Hepatocyte (in vitro differentiated cells): ENCODE measurements around the gene AGBL1. TPM values are rescaled to one million over a fixed set of nuclear protein-coding genes. Genes with fewer than 3 reads are reported as not detected.

ENCODE experiments used
- DNase-seq: peaks from one replicate; pipeline ENCODE4 v3.0.0-alpha.2; 2016; ENCODE audit warnings: low spot score
- H2AFZ ChIP-seq: fragments of 200-600 bp; sonication (generic); 2 replicates; pipeline ENCODE4 v1.6.0; 2016; ENCODE audit warnings: antibody characterized with exemption, mild to moderate bottlenecking
- H3K27ac ChIP-seq: fragments of 200-600 bp; sonication (generic); 2 replicates; pipeline ENCODE4 v1.5.1; 2016; ENCODE audit warnings: mild to moderate bottlenecking
- H3K27me3 ChIP-seq: fragments of 200-600 bp; sonication (generic); 2 replicates; pipeline ENCODE4 v1.6.1; 2016
- H3K36me3 ChIP-seq: fragments of 200-600 bp; sonication (generic); replicated peaks from 2 replicates; pipeline ENCODE4 v1.5.1; 2016; ENCODE audit warnings: low read depth; ENCODE audit not compliant: insufficient read depth
- H3K4me1 ChIP-seq: fragments of 200-600 bp; sonication (generic); 2 replicates; pipeline ENCODE4 v1.5.1; 2016; ENCODE audit warnings: mild to moderate bottlenecking, moderate library complexity; ENCODE audit not compliant: insufficient read depth
- H3K4me2 ChIP-seq: fragments of 200-600 bp; sonication (generic); 2 replicates; pipeline ENCODE4 v1.6.0; 2016
- H3K4me3 ChIP-seq: fragments of 200-600 bp; sonication (generic); 2 replicates; pipeline ENCODE4 v1.5.1; 2016; ENCODE audit warnings: mild to moderate bottlenecking
- H3K79me2 ChIP-seq: fragments of 200-600 bp; sonication (generic); 2 replicates; pipeline ENCODE4 v1.6.0; 2017; ENCODE audit warnings: mild to moderate bottlenecking
- H3K9me2 ChIP-seq: fragments of 200-600 bp; sonication (generic); replicated peaks from 2 replicates; pipeline ENCODE4 v1.6.0; 2017; ENCODE audit warnings: mild to moderate bottlenecking; ENCODE audit not compliant: insufficient read depth
- H3K9me3 ChIP-seq: fragments of 200-600 bp; sonication (generic); 2 replicates; pipeline ENCODE4 v1.5.1; 2016; ENCODE audit warnings: low read depth, mild to moderate bottlenecking
- H4K20me1 ChIP-seq: fragments of 200-600 bp; sonication (generic); 2 replicates; pipeline ENCODE4 v1.6.0; 2016; ENCODE audit warnings: mild to moderate bottlenecking; ENCODE audit not compliant: insufficient read depth, poor library complexity, severe bottlenecking
- EZH2 ChIP-seq: fragments of 200-600 bp; sonication (generic); IDR thresholded peaks from 2 replicates; pipeline ENCODE4 v1.6.1; 2016; ENCODE audit warnings: antibody characterized with exemption, mild to moderate bottlenecking, borderline replicate concordance
- EZH2phosphoT487 ChIP-seq: fragments of 200-600 bp; sonication (generic); IDR thresholded peaks from one replicate; pipeline ENCODE4 v1.6.1; 2018; ENCODE audit warnings: antibody characterized with exemption, mild to moderate bottlenecking, low read depth, moderate library complexity; ENCODE audit not compliant: unreplicated experiment, severe bottlenecking
- WGBS: methylation state at CpG from one replicate; pipeline ENCODE4 v1.1.6; 2016; ENCODE audit warnings: low lambda C conversion rate; ENCODE audit errors: missing lambda C conversion rate; 5-methylcytosine and 5-hydroxymethylcytosine counted together
- polyA plus RNA-seq: library from polyadenylated mRNA; unstranded; fragments of >200 nt; fragmentation: Nextera tagmentation; extraction: Ambion mirVana; gene quantifications from 2 replicates; pipeline ENCODE4 v1.2.1, GENCODE V29; 2016
- total RNA-seq: library from RNA; depleted of rRNA; stranded (reverse); fragments of >200 nt; gene quantifications from 2 replicates; pipeline ENCODE4 v1.2.3, GENCODE V29; 2014
- TF ChIP-seq, protein P1 (sequence below): fragments of 200-600 bp; sonication (generic); IDR thresholded peaks from 2 replicates; pipeline ENCODE4 v1.5.1; 2016; ENCODE audit warnings: antibody characterized with exemption, mild to moderate bottlenecking; ENCODE audit not compliant: poor library complexity

Gene AGBL1
- total and polyA plus RNA-seq, 2 experiments from 2014 or later: not detected

DNA sequence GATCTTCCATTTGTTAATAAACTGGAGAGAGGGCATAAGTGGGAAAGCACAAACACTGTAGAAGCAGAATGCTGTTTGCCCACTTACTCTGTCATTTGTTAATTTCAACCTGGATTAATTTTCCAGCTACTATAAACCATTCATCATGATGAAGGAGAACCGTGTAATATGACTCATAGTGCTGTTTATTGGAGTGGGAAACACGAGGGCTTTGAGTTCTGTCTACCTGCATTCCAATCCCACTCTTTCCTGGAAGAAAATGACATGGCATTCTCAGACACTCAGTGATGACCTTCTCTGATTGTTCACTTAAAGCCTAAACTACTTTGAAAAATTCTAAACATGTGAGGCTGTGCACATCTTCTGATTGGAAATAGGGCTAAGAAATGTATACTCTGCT lies 826.7 kb downstream of the AGBL1 start:
- 18% methylated on average over 2 of the region's 2 CpGs for WGBS
- Histone ChIP-seq H4K20me1 (no peaks in the 10 kb centered on the region), H3K4me2 (no peak overlapping the region), H3K79me2 (no peaks in the 10 kb centered on the region), H2AFZ (no peak overlapping the region), H3K9me3 (no peaks in the 10 kb centered on the region), H3K27ac (no peak overlapping the region), H3K36me3 (no peaks in the 10 kb centered on the region), H3K27me3 (no peaks in the 10 kb centered on the region), H3K9me2 (no peaks in the 10 kb centered on the region), H3K4me3 (no peak overlapping the region), H3K4me1 (no peaks in the 10 kb centered on the region)
- DNase-seq: no peak
- TF ChIP-seq EZH2 (no peak), EZH2phosphoT487 (no peak)
- TF ChIP-seq, protein P1, sequence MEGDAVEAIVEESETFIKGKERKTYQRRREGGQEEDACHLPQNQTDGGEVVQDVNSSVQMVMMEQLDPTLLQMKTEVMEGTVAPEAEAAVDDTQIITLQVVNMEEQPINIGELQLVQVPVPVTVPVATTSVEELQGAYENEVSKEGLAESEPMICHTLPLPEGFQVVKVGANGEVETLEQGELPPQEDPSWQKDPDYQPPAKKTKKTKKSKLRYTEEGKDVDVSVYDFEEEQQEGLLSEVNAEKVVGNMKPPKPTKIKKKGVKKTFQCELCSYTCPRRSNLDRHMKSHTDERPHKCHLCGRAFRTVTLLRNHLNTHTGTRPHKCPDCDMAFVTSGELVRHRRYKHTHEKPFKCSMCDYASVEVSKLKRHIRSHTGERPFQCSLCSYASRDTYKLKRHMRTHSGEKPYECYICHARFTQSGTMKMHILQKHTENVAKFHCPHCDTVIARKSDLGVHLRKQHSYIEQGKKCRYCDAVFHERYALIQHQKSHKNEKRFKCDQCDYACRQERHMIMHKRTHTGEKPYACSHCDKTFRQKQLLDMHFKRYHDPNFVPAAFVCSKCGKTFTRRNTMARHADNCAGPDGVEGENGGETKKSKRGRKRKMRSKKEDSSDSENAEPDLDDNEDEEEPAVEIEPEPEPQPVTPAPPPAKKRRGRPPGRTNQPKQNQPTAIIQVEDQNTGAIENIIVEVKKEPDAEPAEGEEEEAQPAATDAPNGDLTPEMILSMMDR: no peak

DNA sequence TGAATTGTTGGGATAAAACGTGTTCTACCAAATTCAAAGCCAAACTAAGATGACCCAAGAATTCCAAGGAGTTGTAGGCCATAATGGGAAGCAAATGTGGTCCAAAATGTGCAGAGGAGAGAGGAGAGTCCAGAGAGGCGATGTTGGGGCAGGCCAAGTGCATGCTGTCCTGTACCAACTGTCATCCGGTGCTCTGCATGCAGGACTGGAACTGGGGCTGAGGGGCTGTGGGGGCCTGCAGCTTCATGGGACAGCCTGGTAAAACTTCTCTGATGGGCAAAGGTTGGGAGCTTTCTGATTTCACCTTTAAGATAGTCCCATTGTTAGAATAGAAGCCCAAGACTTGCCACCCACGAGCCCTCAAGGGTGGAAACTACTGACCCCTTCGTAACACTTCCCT lies 831.4 kb downstream of the AGBL1 start:
- TF ChIP-seq EZH2 (no peak), EZH2phosphoT487 (no peak)
- 81% methylated on average over 5 of the region's 5 CpGs for WGBS

DNA sequence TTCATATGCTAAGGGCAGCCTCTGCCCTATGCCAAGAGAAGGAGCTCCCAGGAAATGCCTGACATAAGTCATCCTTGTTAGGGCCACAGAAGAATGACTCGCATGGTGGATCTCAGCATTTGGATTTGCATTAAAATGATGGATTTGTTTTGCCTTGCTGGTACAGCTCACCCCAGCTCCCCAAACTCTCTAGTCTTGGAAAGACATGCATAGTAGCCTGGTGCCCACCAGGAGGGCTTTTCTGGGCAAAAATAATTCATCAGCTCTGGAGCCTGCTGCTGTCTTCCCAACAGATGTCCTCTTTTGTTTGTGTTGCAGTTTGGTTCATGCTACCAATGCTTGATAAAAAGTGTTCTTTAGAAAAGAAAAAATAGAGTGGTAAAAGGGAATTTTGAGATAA lies 833.0 kb downstream of the AGBL1 start:
- no peak overlapping the region for H3K4me3 ChIP-seq
- no peaks in the 10 kb centered on the region for H4K20me1 ChIP-seq
- no peak overlapping the region for H3K27ac ChIP-seq
- H3K79me2 ChIP-seq: no peaks in the 10 kb centered on the region
- no peaks in the 10 kb centered on the region for H3K4me1 ChIP-seq
- H2AFZ ChIP-seq: no peak overlapping the region
- WGBS: 100% methylated on average over 1 of the region's 1 CpG
- TF ChIP-seq EZH2: no peak
- TF ChIP-seq, protein P1: no peak
- no peak for TF ChIP-seq EZH2phosphoT487
- peaks cover 8% of the 10 kb centered on the region for H3K27me3 ChIP-seq
- no peaks in the 10 kb centered on the region for H3K9me2 ChIP-seq
- no peaks in the 10 kb centered on the region for H3K9me3 ChIP-seq
- H3K36me3 ChIP-seq: no peaks in the 10 kb centered on the region
- H3K4me2 ChIP-seq: no peak overlapping the region
- DNase-seq: no peak

More for the DNA sequence above, 831.4 kb downstream of the AGBL1 start:
- Histone ChIP-seq H3K36me3 (no peaks in the 10 kb centered on the region), H4K20me1 (no peaks in the 10 kb centered on the region), H3K9me3 (no peaks in the 10 kb centered on the region), H3K9me2 (no peaks in the 10 kb centered on the region), H3K27me3 (peaks cover 8% of the 10 kb centered on the region), H3K4me2 (no peak overlapping the region), H3K4me3 (no peak overlapping the region), H3K4me1 (no peaks in the 10 kb centered on the region), H2AFZ (no peak overlapping the region), H3K27ac (no peak overlapping the region), H3K79me2 (no peaks in the 10 kb centered on the region)
- DNase-seq: no peak

DNA sequence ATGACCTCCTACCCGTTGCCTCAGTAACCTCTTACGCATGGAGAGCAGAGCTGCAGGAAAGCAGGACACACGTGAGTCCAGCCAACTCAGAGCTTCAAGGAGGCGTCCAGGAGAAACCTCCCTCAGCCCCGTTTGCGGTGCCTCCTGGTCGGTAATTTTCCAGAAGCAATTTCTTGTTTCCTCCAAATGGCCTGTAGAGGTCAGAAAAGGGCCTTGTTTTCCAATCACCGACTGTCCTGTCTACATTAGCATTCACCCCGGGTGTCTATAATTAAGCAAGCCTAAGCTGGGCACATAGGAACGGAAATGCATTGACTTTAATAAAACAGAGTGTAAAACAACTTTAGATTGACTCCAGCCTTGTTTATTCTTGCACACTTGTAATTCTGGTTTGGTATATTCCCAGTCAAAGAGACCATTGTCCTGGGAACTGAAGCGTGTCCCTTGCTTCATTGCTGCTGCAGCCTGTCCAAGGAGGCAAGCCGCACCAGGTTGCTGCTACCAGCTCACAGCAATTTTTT lies 836.2 kb downstream of the AGBL1 start:
- TF ChIP-seq EZH2phosphoT487: no peak
- TF ChIP-seq, protein P1: peak; percentile 67
- Histone ChIP-seq H3K79me2 (no peaks in the 10 kb centered on the region), H3K4me1 (no peaks in the 10 kb centered on the region), H3K4me3 (no peak overlapping the region), H2AFZ (no peak overlapping the region), H3K36me3 (no peaks in the 10 kb centered on the region), H4K20me1 (no peaks in the 10 kb centered on the region), H3K4me2 (no peak overlapping the region), H3K9me2 (no peaks in the 10 kb centered on the region), H3K9me3 (no peaks in the 10 kb centered on the region), H3K27ac (no peak overlapping the region), H3K27me3 (peaks cover 8% of the 10 kb centered on the region)
- peak; percentile 76 for DNase-seq
- 25% methylated on average over 12 of the region's 12 CpGs for WGBS
